SH-SY5Y (cell line): Measurements from ENCODE around the gene PRKAB1.

ENCODE experiments used
- GATA2 ChIP-seq: IDR thresholded peaks from 2 replicates; pipeline ENCODE4 v1.6.1; 2011; ENCODE audit warnings: mild to moderate bottlenecking, low read depth, low read length
- GATA3 ChIP-seq: IDR thresholded peaks from 2 replicates; pipeline ENCODE4 v1.6.1; 2011; ENCODE audit warnings: low read depth, mild to moderate bottlenecking, low read length, moderate library complexity

DNA sequence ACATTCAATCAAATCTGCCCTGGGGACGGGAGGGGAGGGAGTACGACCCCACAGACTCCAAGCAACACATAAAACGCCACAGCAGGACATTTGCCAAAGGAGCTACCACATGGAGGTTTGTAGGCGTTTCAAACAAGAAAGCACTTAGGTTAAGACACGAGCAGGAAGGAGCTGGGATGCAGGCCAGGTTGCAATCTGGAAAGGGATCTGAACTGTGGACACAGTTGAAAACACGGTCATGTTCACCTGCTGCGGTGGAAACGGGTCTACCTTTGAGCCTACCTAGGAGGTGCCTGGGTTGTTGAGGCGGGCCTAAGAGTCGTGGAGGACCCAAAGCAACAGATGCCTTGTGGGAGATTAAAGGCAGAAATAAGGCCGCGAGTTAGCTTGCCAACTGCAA is 18.4 kb downstream of the PRKAB1 start:
- TF ChIP-seq GATA2 = no peak
- no peak for TF ChIP-seq GATA3
